HepG2 (cell line): ENCODE results near the gene OSBPL1A. TPM values are rescaled to one million over a fixed set of nuclear protein-coding genes. Genes with fewer than 3 reads are reported as not detected.

Experiments
- ATAC-seq: fragments of 200-7000 bp; cut with Tn5 transposase; 3 replicates; pipeline ENCODE4 v1.9.1; 2020; ENCODE audit warnings: mild to moderate bottlenecking, moderate library complexity
- BruUV-seq: library from RNA; stranded (reverse); fragments of 400-500 nt; replicated peaks from 2 replicates; lab custom pipeline; 2021; lab: Mats Ljungman, UMichigan
- CTCF ChIA-PET: fragments of 300-600 bp; formaldehyde crosslinking; extraction: SDS; loops from one replicate; lab custom pipeline; 2021; ENCODE audit warnings: low total read pairs, inconsistent platforms, low intra/inter-chr PET ratio; lab: Yijun Ruan, JAX
- POLR2A ChIA-PET: fragments of 350-600 bp; sonication (Branson Sonifier 250); formaldehyde crosslinking; loops from one replicate; lab custom pipeline; 2020; ENCODE audit warnings: antibody characterized with exemption, inconsistent platforms; lab: Yijun Ruan, JAX
- DNase-seq: peaks from one replicate; pipeline ENCODE4 v3.0.0-alpha.2; 2015; ENCODE audit warnings: low spot score
- FAIRE-seq: peaks from 3 replicates; lab custom pipeline; 2011; peaks lifted over from hg19 to GRCh38; lab: Jason Lieb, UNC
- H2AFZ ChIP-seq: one replicate; pipeline ENCODE4 v1.6.1; 2011; ENCODE audit warnings: low read length, inconsistent platforms
- H3K27ac ChIP-seq: fragments of 300-600 bp; 3 replicates; pipeline ENCODE4 v1.8.0; 2011; ENCODE audit warnings: mixed run types, mild to moderate bottlenecking, mixed read lengths, low read length, inconsistent platforms; ENCODE audit not compliant: insufficient read depth; ENCODE audit errors: extremely low read length
- H3K27me3 ChIP-seq, 2 experiments: fragments of 200-600 bp in 1 of 2; 2 replicates in 1 of 2; 3 replicates in 1 of 2; pipeline versions ENCODE4 v1.6.0 to v1.8.0; 2011; ENCODE audit warnings: low read length in 2 of 2, mild to moderate bottlenecking in 2 of 2, moderate library complexity in 2 of 2, inconsistent platforms in 1 of 2; ENCODE audit not compliant: insufficient read depth in 2 of 2, control insufficient read depth in 1 of 2
- H3K36me3 ChIP-seq, 2 experiments: fragments of 200-600 bp in 1 of 2; replicated peaks in 1 of 2; 2 replicates in 1 of 2; 3 replicates in 1 of 2; pipeline versions ENCODE4 v1.5.1 to v1.8.0; 2011; ENCODE audit warnings: low read length in 2 of 2, inconsistent platforms in 1 of 2; ENCODE audit not compliant: insufficient read depth in 2 of 2, control insufficient read depth in 1 of 2
- H3K4me1 ChIP-seq: 2 replicates; pipeline ENCODE4 v1.5.1; 2012; ENCODE audit warnings: low read length, inconsistent platforms; ENCODE audit not compliant: insufficient read depth
- H3K4me2 ChIP-seq: 2 replicates; pipeline ENCODE4 v1.6.0; 2011; ENCODE audit warnings: low read depth, low read length, inconsistent platforms
- H3K4me3 ChIP-seq, 3 experiments: fragments of 200-600 bp in 1 of 3; sonication (generic), shearing (Covaris generic) in 1 of 3; replicated peaks in 1 of 3; 2 replicates each; pipeline ENCODE4 v1.5.1; 2011 to 2016; ENCODE audit warnings: low read length in 3 of 3, inconsistent platforms in 2 of 3, low read depth in 2 of 3, mild to moderate bottlenecking in 2 of 3, control low read depth in 1 of 3, mixed read lengths in 1 of 3; ENCODE audit not compliant: insufficient read depth in 1 of 3
- H3K79me2 ChIP-seq: one replicate; pipeline ENCODE4 v1.6.1; 2011; ENCODE audit warnings: low read length, inconsistent platforms; ENCODE audit not compliant: insufficient read depth
- H3K9ac ChIP-seq: 2 replicates; pipeline ENCODE4 v1.6.0; 2011; ENCODE audit warnings: mild to moderate bottlenecking, low read depth, low read length, inconsistent platforms; ENCODE audit not compliant: insufficient read depth
- H3K9me3 ChIP-seq: 2 replicates; pipeline ENCODE4 v1.5.1; 2012; ENCODE audit warnings: mild to moderate bottlenecking, low read length
- H4K20me1 ChIP-seq: 2 replicates; pipeline ENCODE4 v1.6.0; 2011; ENCODE audit warnings: inconsistent platforms, mild to moderate bottlenecking, low read length, moderate library complexity; ENCODE audit not compliant: insufficient read depth
- AHR ChIP-seq: IDR thresholded peaks from 2 replicates; pipeline ENCODE4 v1.6.1; 2018; ENCODE audit warnings: missing genetic modification reagents, missing compliant biosample characterization
- EHMT2 ChIP-seq: fragments of 200-600 bp; sonication (generic); IDR thresholded peaks from 2 replicates; pipeline ENCODE4 v1.7.0; 2017; ENCODE audit warnings: antibody characterized with exemption, low read depth, low read length, borderline replicate concordance
- FIP1L1 ChIP-seq: fragments of 200-400 bp; formaldehyde crosslinking; IDR thresholded peaks from 2 replicates; pipeline ENCODE4 v1.6.1; 2018; ENCODE audit warnings: low read depth, mild to moderate bottlenecking, low read length, moderate library complexity, borderline replicate concordance; ENCODE audit not compliant: insufficient read depth
- HNRNPH1 ChIP-seq: fragments of 200-400 bp; formaldehyde crosslinking; optimal IDR thresholded peaks from 2 replicates; pipeline ENCODE3; 2017; ENCODE audit warnings: mild to moderate bottlenecking, low read depth, low read length
- HOXA9 ChIP-seq: sonication (generic); formaldehyde crosslinking; IDR thresholded peaks from 2 replicates; pipeline ENCODE4 v1.8.1; 2022; ENCODE audit warnings: missing genetic modification reagents, mild to moderate bottlenecking, moderate library complexity, borderline replicate concordance
- NFIB ChIP-seq: sonication (generic); formaldehyde crosslinking; IDR thresholded peaks from 2 replicates; pipeline ENCODE4 v1.9.0; 2021; ENCODE audit warnings: missing genetic modification reagents, mild to moderate bottlenecking, borderline replicate concordance
- TCF12 ChIP-seq, 2 experiments: fragments of 450-650 bp in 1 of 2; sonication (generic) in 1 of 2; formaldehyde crosslinking in 1 of 2; IDR thresholded peaks; 2 replicates each; pipeline versions ENCODE4 v1.6.1 to v1.8.0; 2017 to 2022; ENCODE audit warnings: antibody characterized with exemption in 1 of 2, mild to moderate bottlenecking in 1 of 2, missing genetic modification reagents in 1 of 2, moderate library complexity in 1 of 2
- YY1 ChIP-seq: IDR thresholded peaks from 2 replicates; pipeline ENCODE4 v1.6.1; 2011; ENCODE audit warnings: low read length, low read depth, moderate library complexity, mild to moderate bottlenecking; ENCODE audit not compliant: insufficient read depth, insufficient replicate concordance
- ZBTB20 ChIP-seq: sonication (generic); formaldehyde crosslinking; IDR thresholded peaks from 2 replicates; pipeline ENCODE4 v1.8.1; 2023; ENCODE audit warnings: missing genetic modification reagents, low read depth, mild to moderate bottlenecking, borderline replicate concordance
- ZNF121 ChIP-seq: sonication (generic); formaldehyde crosslinking; IDR thresholded peaks from 2 replicates; pipeline ENCODE4 v1.5.0; 2020; ENCODE audit warnings: mild to moderate bottlenecking, missing genetic modification reagents
- ZNF766 ChIP-seq: sonication (generic); formaldehyde crosslinking; IDR thresholded peaks from 2 replicates; pipeline ENCODE4 v1.5.0; 2020; ENCODE audit warnings: missing genetic modification reagents, borderline replicate concordance
- WGBS: methylation state at CpG from one replicate; pipeline ENCODE4 v1.1.6; 2017; ENCODE audit warnings: low lambda C conversion rate; 5-methylcytosine and 5-hydroxymethylcytosine counted together
- in situ Hi-C: cut with HindIII; loops from 2 replicates; pipeline ENCODE4 v1.10.0; 2017; ENCODE audit warnings: low pct_unique_long_range_greater_than_20kb; ENCODE audit not compliant: extremely low pct_ligation_motif_present
- intact Hi-C: fragments of 100-400 bp; cut with micrococcal nuclease; formaldehyde crosslinking; loops from one replicate; pipeline ENCODE4 v1.10.0; 2022; ENCODE audit not compliant: unreplicated experiment
- polyA plus RNA-seq, 8 experiments: library from polyadenylated mRNA; depleted of rRNA in 3 of 8; stranded (reverse) in 7 of 8; unstranded in 1 of 8; fragments of >200 nt; fragmentation: Illumina TruSeq in 4 of 8; extraction: Trizol in 4 of 8; gene quantifications; 2 replicates each; pipeline versions ENCODE4 v1.2.1 to v1.2.3, GENCODE V29; 2011 to 2016; ENCODE audit warnings: low read depth in 4 of 8, missing spikeins in 1 of 8, mixed read lengths in 1 of 8; ENCODE audit not compliant: insufficient read depth in 1 of 8
- total RNA-seq, 5 experiments: library from RNA; depleted of rRNA; stranded (reverse); fragments of >200 nt; fragmentation: Illumina TruSeq; extraction: Trizol; gene quantifications; 2 replicates each; pipeline ENCODE4 v1.2.3, GENCODE V29; 2016; ENCODE audit warnings: low read depth in 1 of 5
- TF ChIP-seq, protein P1 (sequence below): sonication (generic); formaldehyde crosslinking; IDR thresholded peaks from 2 replicates; pipeline ENCODE4 v1.8.1; 2023; ENCODE audit warnings: mild to moderate bottlenecking, missing genetic modification reagents
- TF ChIP-seq, protein P2 (sequence below): sonication (generic); formaldehyde crosslinking; IDR thresholded peaks from 2 replicates; pipeline ENCODE4 v1.5.1; 2020; ENCODE audit warnings: missing genetic modification reagents, mild to moderate bottlenecking, borderline replicate concordance
- TF ChIP-seq, protein P3 (sequence below): fragments of 450-650 bp; IDR thresholded peaks from 2 replicates; pipeline ENCODE4 v1.6.1; 2016
- TF ChIP-seq, protein P4 (sequence below): sonication (generic); formaldehyde crosslinking; IDR thresholded peaks from 2 replicates; pipeline ENCODE4 v1.5.1; 2020; ENCODE audit warnings: mild to moderate bottlenecking, missing genetic modification reagents, moderate library complexity

OSBPL1A gene
- total and polyA plus RNA-seq, 2 of the 13 experiments (the other 11 are each of a cell fraction or from before 2014, with no cell fraction given) = 0.02 TPM; not detected in 1

DNA sequence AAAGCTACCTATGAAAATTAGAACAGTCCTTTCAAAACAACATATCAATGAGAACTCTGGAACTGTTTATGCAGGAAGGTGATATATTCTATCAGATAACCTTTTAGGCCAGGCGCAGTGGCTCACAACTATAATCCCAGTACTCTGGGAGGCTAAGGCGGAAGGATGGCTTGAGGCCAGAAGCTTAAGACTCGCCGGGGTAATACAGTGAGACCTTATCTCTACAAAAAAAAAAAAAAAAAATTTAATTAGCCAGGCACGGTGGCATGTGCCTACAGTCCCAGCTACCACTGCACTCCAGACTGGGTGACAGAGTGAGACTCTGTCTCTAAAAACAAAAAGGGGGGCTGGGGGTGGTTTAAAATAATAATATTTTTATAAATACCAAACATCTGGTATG lies 77.9 kb downstream of the OSBPL1A start:
- no peaks in the 10 kb centered on the region for H3K36me3 ChIP-seq
- H3K79me2 ChIP-seq = no peaks in the 10 kb centered on the region
- no peak overlapping the region for H2AFZ ChIP-seq
- DNase-seq = no peak
- no peak overlapping the region for H3K27ac ChIP-seq
- no peaks in the 10 kb centered on the region for H3K27me3 ChIP-seq
- no peaks in the 10 kb centered on the region for H4K20me1 ChIP-seq
- WGBS = 42% methylated on average over 5 of the region's 5 CpGs
- no peak overlapping the region for H3K4me3 ChIP-seq
- in situ Hi-C loops (no loop called here), intact Hi-C loops (no loop called here)
- no peaks in the 10 kb centered on the region for H3K4me1 ChIP-seq
- H3K9me3 ChIP-seq = no peaks in the 10 kb centered on the region
- H3K4me2 ChIP-seq = no peak overlapping the region
- POLR2A ChIA-PET = no interaction called here
- CTCF ChIA-PET = no interaction called here
- no peak for ATAC-seq
- no peak overlapping the region for H3K9ac ChIP-seq
- FAIRE-seq = no peak
- no TSS peak for BruUV-seq
- TF ChIP-seq, protein P1, sequence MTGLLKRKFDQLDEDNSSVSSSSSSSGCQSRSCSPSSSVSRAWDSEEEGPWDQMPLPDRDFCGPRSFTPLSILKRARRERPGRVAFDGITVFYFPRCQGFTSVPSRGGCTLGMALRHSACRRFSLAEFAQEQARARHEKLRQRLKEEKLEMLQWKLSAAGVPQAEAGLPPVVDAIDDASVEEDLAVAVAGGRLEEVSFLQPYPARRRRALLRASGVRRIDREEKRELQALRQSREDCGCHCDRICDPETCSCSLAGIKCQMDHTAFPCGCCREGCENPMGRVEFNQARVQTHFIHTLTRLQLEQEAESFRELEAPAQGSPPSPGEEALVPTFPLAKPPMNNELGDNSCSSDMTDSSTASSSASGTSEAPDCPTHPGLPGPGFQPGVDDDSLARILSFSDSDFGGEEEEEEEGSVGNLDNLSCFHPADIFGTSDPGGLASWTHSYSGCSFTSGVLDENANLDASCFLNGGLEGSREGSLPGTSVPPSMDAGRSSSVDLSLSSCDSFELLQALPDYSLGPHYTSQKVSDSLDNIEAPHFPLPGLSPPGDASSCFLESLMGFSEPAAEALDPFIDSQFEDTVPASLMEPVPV (CRISPR knock-in tag) = no peak
- no peak for TF ChIP-seq AHR (CRISPR knock-in tag)
- TF ChIP-seq ZBTB20 = no peak
- TF ChIP-seq ZNF121 (CRISPR knock-in tag) = no peak
- TF ChIP-seq ZNF766 = no peak
- no peak for TF ChIP-seq NFIB (CRISPR knock-in tag)
- TF ChIP-seq, protein P2, sequence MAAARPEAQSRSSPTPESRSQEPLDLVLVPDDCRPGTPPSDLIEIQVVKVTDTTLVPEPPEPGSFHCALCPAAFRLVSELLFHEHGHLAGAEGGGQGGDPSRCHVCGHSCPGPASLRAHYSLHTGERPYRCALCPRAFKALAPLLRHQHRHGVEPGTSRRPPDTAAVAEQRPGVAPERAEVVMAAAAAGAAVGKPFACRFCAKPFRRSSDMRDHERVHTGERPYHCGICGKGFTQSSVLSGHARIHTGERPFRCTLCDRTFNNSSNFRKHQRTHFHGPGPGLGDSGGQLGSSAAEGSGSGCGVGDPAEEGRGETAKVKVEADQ = no peak
- TF ChIP-seq, protein P3, sequence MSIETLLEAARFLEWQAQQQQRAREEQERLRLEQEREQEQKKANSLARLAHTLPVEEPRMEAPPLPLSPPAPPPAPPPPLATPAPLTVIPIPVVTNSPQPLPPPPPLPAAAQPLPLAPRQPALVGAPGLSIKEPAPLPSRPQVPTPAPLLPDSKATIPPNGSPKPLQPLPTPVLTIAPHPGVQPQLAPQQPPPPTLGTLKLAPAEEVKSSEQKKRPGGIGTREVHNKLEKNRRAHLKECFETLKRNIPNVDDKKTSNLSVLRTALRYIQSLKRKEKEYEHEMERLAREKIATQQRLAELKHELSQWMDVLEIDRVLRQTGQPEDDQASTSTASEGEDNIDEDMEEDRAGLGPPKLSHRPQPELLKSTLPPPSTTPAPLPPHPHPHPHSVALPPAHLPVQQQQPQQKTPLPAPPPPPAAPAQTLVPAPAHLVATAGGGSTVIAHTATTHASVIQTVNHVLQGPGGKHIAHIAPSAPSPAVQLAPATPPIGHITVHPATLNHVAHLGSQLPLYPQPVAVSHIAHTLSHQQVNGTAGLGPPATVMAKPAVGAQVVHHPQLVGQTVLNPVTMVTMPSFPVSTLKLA = no peak
- no peak for TF ChIP-seq HNRNPH1
- TF ChIP-seq, protein P4, sequence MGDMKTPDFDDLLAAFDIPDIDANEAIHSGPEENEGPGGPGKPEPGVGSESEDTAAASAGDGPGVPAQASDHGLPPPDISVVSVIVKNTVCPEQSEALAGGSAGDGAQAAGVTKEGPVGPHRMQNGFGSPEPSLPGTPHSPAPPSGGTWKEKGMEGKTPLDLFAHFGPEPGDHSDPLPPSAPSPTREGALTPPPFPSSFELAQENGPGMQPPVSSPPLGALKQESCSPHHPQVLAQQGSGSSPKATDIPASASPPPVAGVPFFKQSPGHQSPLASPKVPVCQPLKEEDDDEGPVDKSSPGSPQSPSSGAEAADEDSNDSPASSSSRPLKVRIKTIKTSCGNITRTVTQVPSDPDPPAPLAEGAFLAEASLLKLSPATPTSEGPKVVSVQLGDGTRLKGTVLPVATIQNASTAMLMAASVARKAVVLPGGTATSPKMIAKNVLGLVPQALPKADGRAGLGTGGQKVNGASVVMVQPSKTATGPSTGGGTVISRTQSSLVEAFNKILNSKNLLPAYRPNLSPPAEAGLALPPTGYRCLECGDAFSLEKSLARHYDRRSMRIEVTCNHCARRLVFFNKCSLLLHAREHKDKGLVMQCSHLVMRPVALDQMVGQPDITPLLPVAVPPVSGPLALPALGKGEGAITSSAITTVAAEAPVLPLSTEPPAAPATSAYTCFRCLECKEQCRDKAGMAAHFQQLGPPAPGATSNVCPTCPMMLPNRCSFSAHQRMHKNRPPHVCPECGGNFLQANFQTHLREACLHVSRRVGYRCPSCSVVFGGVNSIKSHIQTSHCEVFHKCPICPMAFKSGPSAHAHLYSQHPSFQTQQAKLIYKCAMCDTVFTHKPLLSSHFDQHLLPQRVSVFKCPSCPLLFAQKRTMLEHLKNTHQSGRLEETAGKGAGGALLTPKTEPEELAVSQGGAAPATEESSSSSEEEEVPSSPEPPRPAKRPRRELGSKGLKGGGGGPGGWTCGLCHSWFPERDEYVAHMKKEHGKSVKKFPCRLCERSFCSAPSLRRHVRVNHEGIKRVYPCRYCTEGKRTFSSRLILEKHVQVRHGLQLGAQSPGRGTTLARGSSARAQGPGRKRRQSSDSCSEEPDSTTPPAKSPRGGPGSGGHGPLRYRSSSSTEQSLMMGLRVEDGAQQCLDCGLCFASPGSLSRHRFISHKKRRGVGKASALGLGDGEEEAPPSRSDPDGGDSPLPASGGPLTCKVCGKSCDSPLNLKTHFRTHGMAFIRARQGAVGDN = no peak
- no peak for TF ChIP-seq EHMT2
- no peak for TF ChIP-seq HOXA9
- no peak for TF ChIP-seq FIP1L1
- TF ChIP-seq TCF12 (IDR thresholded peaks at IDR 0.05) = no peak
- TF ChIP-seq TCF12 (CRISPR knock-in tag; IDR thresholded peaks at IDR 0.05) = no peak
- TF ChIP-seq YY1 = no peak
